Mesenchymal stem cell (in vitro differentiated cells and primary cell): ENCODE measurements around the gene RPRD2.

ENCODE experiments used
- DNase-seq: peaks from one replicate; pipeline ENCODE4 v3.0.0-alpha.2; 2013
- H2AFZ ChIP-seq: one replicate; pipeline ENCODE4 v1.6.1; 2013; ENCODE audit warnings: low read depth, mild to moderate bottlenecking, control low read depth, inconsistent platforms, low read length, moderate library complexity
- H2AK5ac ChIP-seq: 2 replicates; pipeline ENCODE4 v1.6.1; 2013; ENCODE audit warnings: low read length, moderate library complexity, mild to moderate bottlenecking, inconsistent platforms; ENCODE audit not compliant: severe bottlenecking
- H2BK120ac ChIP-seq: one replicate; pipeline ENCODE4 v1.6.1; 2013; ENCODE audit warnings: low read depth, mild to moderate bottlenecking, inconsistent platforms, low read length, moderate library complexity
- H2BK12ac ChIP-seq, 2 experiments: one replicate each; pipeline ENCODE4 v1.6.1; 2013; ENCODE audit warnings: inconsistent platforms in 2 of 2, low read length in 2 of 2, mild to moderate bottlenecking in 2 of 2, moderate library complexity in 2 of 2, control low read depth in 1 of 2
- H2BK15ac ChIP-seq: one replicate; pipeline ENCODE4 v1.6.1; 2013; ENCODE audit warnings: mild to moderate bottlenecking, low read depth, inconsistent platforms; ENCODE audit not compliant: poor library complexity, severe bottlenecking
- H2BK5ac ChIP-seq: 2 replicates; pipeline ENCODE4 v1.6.1; 2013; ENCODE audit warnings: low read depth, mild to moderate bottlenecking, low read length, control low read depth, inconsistent platforms; ENCODE audit not compliant: poor library complexity, severe bottlenecking
- H3K14ac ChIP-seq, 2 experiments: one replicate each; pipeline ENCODE4 v1.6.1; 2013; ENCODE audit warnings: inconsistent platforms in 2 of 2, low read length in 2 of 2, control low read depth in 1 of 2, mild to moderate bottlenecking in 1 of 2, moderate library complexity in 1 of 2
- H3K18ac ChIP-seq, 2 experiments: one replicate each; pipeline ENCODE4 v1.6.1; 2013; ENCODE audit warnings: inconsistent platforms in 2 of 2, low read length in 2 of 2, control low read depth in 1 of 2, low read depth in 1 of 2, mild to moderate bottlenecking in 1 of 2
- H3K23ac ChIP-seq, 2 experiments: one replicate each; pipeline ENCODE4 v1.6.1; 2013; ENCODE audit warnings: inconsistent platforms in 2 of 2, low read length in 2 of 2, mild to moderate bottlenecking in 2 of 2, moderate library complexity in 2 of 2, control low read depth in 1 of 2
- H3K27ac ChIP-seq: 2 replicates; pipeline ENCODE4 v1.5.1; 2013; ENCODE audit warnings: mild to moderate bottlenecking, moderate library complexity, low read length, control low read depth, inconsistent platforms; ENCODE audit not compliant: poor library complexity, severe bottlenecking
- H3K27me3 ChIP-seq, 2 experiments: 2 replicates each; pipeline versions ENCODE4 v1.6.1 to v1.7.0; 2013; ENCODE audit warnings: low read length in 2 of 2, mild to moderate bottlenecking in 2 of 2, moderate library complexity in 2 of 2, control low read depth in 1 of 2, inconsistent platforms in 1 of 2; ENCODE audit not compliant: control insufficient read depth in 1 of 2, insufficient read depth in 1 of 2
- H3K36me3 ChIP-seq, 2 experiments: 2 replicates each; pipeline versions ENCODE4 v1.6.1 to v1.7.0; 2013; ENCODE audit warnings: low read length in 2 of 2, control low read depth in 1 of 2, inconsistent platforms in 1 of 2, low read depth in 1 of 2, mild to moderate bottlenecking in 1 of 2; ENCODE audit not compliant: insufficient read depth in 2 of 2, control insufficient read depth in 1 of 2
- H3K4ac ChIP-seq, 2 experiments: one replicate each; pipeline ENCODE4 v1.6.1; 2013; ENCODE audit warnings: inconsistent platforms in 2 of 2, low read length in 2 of 2, mild to moderate bottlenecking in 2 of 2, moderate library complexity in 2 of 2, control low read depth in 1 of 2, low read depth in 1 of 2
- H3K4me1 ChIP-seq: 2 replicates; pipeline ENCODE4 v1.6.1; 2013; ENCODE audit warnings: low read depth, low read length, control low read depth; ENCODE audit not compliant: control insufficient read depth, insufficient read depth
- H3K4me2 ChIP-seq: 2 replicates; pipeline ENCODE4 v1.6.1; 2013; ENCODE audit warnings: low read length, mild to moderate bottlenecking, inconsistent platforms; ENCODE audit not compliant: poor library complexity, severe bottlenecking
- H3K4me3 ChIP-seq, 2 experiments: 2 replicates each; pipeline versions ENCODE4 v1.5.1 to v1.7.0; 2013; ENCODE audit warnings: low read length in 2 of 2, mild to moderate bottlenecking in 2 of 2, control low read depth in 1 of 2, low read depth in 1 of 2; ENCODE audit not compliant: insufficient read depth in 1 of 2
- H3K79me1 ChIP-seq: replicated peaks from 2 replicates; pipeline ENCODE4 v1.6.1; 2013; ENCODE audit warnings: mild to moderate bottlenecking, control low read depth, low read length, inconsistent platforms; ENCODE audit not compliant: poor library complexity, severe bottlenecking
- H3K9ac ChIP-seq: 2 replicates; pipeline ENCODE4 v1.7.0; 2013; ENCODE audit warnings: mild to moderate bottlenecking, low read length, moderate library complexity
- H3K9me3 ChIP-seq: 2 replicates; pipeline ENCODE4 v1.7.0; 2013; ENCODE audit warnings: mild to moderate bottlenecking, low read length; ENCODE audit not compliant: control insufficient read depth
- H4K8ac ChIP-seq: one replicate; pipeline ENCODE4 v1.6.1; 2013; ENCODE audit warnings: inconsistent platforms, mild to moderate bottlenecking, low read length, moderate library complexity
- H4K91ac ChIP-seq: one replicate; pipeline ENCODE4 v1.6.1; 2013; ENCODE audit warnings: mild to moderate bottlenecking, low read length, inconsistent platforms
- WGBS: methylation state at CpG from one replicate; pipeline ENCODE4 v1.1.7; 2013; ENCODE audit warnings: mixed read lengths; 5-methylcytosine and 5-hydroxymethylcytosine counted together

Gene RPRD2

DNA sequence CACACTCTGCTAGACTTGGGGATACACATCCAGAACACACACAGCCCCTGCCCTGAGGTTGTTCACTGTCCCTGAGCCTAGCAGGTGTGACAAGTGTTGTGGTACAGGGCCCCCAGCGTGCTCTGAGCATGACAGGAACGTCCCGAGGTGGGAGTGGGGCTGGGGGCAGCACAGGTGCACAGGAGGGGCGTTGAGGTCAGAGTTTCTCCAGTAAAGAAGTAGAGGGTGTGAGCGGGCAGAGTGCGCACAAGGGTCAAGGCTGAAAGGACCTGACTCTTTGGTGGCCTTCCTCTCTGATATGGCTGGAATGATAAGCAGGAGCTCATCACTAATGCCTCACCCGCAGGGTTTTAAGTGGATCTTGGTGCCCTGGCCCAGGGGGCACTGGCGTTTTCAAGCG, 150.3 kb downstream of the RPRD2 start:
- no peak overlapping the region for H3K23ac ChIP-seq

DNA sequence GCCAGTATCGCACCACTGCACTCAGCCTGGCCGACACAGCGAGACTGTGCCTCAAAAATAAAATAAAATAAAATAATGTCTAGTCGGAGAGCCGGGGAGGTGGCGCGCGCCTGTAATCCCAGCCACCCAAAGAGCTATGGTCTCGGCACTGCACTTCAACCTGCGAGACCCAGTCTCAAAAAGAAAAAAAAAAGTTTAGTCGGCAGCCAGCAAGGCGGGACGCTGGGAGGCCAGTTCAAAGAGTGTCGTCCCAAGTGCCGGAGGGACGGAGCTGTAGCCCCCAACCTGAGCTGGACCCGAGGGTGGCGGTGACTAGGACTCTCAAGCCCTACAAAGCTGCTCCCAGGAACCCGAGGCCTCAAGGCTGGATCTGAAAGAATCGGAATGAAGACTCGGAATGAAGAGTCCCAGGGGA, 151.0 kb downstream of the RPRD2 start:
- Histone ChIP-seq H3K79me1 (no peaks in the 10 kb centered on the region), H3K4me2 (peak overlapping the region; percentile 94), H3K36me3 (peaks cover 19 to 37% of the 10 kb centered on the region in 2 experiments), H2BK15ac (peak overlapping the region; percentile 89), H2BK120ac (peak overlapping the region; percentile 73), H3K27ac (peak overlapping the region; percentile 51), H3K9ac (peak overlapping the region; percentile 79), H2AFZ (peak overlapping the region; percentile 83), H3K4ac (peak overlapping the region; percentile 46 to 91), H3K14ac (peak overlapping the region in 1 of 2 experiments; percentile 79), H4K8ac (peak overlapping the region; percentile 52), H3K18ac (peak overlapping the region; percentile 81 to 92), H3K9me3 (no peaks in the 10 kb centered on the region), H4K91ac (no peak overlapping the region), H3K27me3 (no peaks in the 10 kb centered on the region), H3K4me1 (peaks cover 10% of the 10 kb centered on the region), H2BK12ac (peak overlapping the region; percentile 59 to 97), H2BK5ac (no peak overlapping the region), H2AK5ac (no peak overlapping the region), H3K23ac (no peak overlapping the region), H3K4me3 (peak overlapping the region; percentile 52 to 82)
- DNase-seq, result no peak
- 36% methylated on average over 21 of the region's 21 CpGs for WGBS

More for the DNA sequence above, 150.3 kb downstream of the RPRD2 start:
- Histone ChIP-seq H3K4me3 (no peak overlapping the region), H2AFZ (no peak overlapping the region), H2BK5ac (no peak overlapping the region), H3K14ac (no peak overlapping the region), H3K18ac (no peak overlapping the region), H2BK12ac (peak overlapping the region in 1 of 2 experiments; percentile 45), H3K27me3 (no peaks in the 10 kb centered on the region), H3K4ac (no peak overlapping the region), H3K79me1 (no peaks in the 10 kb centered on the region), H2AK5ac (no peak overlapping the region), H3K4me1 (peaks cover 10% of the 10 kb centered on the region), H3K9me3 (no peaks in the 10 kb centered on the region), H4K8ac (peak overlapping the region; percentile 61), H3K4me2 (no peak overlapping the region), H2BK120ac (no peak overlapping the region), H3K36me3 (peaks cover 24 to 41% of the 10 kb centered on the region in 2 experiments), H2BK15ac (no peak overlapping the region), H3K9ac (no peak overlapping the region), H3K27ac (no peak overlapping the region), H4K91ac (no peak overlapping the region)
- WGBS, result 96% methylated on average over 9 of the region's 9 CpGs
- DNase-seq, result no peak

DNA sequence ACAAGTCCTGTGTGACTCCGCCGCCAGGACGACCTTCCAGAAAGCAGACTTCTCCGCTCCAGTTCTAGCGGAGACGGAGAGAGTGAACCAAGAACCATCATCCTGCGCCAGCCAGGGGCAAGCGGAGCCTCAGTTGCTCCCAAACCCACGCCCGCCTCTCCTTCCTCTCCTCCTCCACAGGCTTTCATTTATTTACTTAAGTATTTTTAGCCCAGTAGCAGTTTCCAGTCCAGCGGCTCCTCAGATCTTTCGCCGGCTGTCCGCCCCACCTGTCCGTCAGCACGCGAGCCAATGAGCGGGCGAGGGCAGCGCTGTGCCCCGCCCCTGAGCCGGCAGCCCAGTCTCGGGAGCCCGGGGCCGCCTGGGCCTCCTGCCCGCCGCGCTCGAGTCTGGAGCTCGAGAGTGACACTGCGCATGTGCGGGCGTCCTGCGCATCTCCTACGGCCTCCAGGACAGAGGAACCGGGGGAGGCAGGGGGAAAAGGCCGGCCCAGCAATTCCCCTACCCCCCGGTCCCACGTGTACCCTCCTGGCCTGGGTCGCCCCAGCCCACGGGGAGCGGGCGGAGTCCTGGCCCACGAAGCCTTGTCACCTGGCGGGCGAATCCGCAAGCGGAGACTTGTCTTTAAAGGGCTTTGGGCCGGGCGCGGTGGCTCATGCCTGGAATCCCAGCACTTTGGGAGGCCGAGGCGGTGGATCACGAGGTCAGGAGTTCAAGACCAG, 151.5 kb downstream of the RPRD2 start, which contains the start of gene FALEC:
FALEC (plus strand) TSS at position 425 of the 722 bp plus-strand sequence.
- H3K27ac ChIP-seq, result peak within 1 kb of the TSS; percentile 51
- no peaks in the 10 kb centered on the region for H3K9me3 ChIP-seq
- 2% methylated on average over 49 of the region's 54 CpGs for WGBS
- peak within 1 kb of the TSS; percentile 79 for H3K9ac ChIP-seq
- H2BK15ac ChIP-seq, result peak within 1 kb of the TSS; percentile 89
- peak within 1 kb of the TSS; percentile 70 to 82 for H3K4me3 ChIP-seq
- DNase-seq, result peak; percentile 97
- peaks cover 19 to 31% of the 10 kb centered on the region in 2 experiments for H3K36me3 ChIP-seq
- H3K23ac ChIP-seq, result peak within 1 kb of the TSS in 1 of 2 experiments; percentile 64
- H3K79me1 ChIP-seq, result no peaks in the 10 kb centered on the region
- peak within 1 kb of the TSS; percentile 95 for H3K4me2 ChIP-seq
- H3K18ac ChIP-seq, result peak within 1 kb of the TSS; percentile 92 to 94
- H2AK5ac ChIP-seq, result no peak within 1 kb of the TSS
- peak within 1 kb of the TSS in 1 of 2 experiments; percentile 94 for H3K14ac ChIP-seq
- H2BK120ac ChIP-seq, result peak within 1 kb of the TSS; percentile 73
- peak within 1 kb of the TSS; percentile 46 to 97 for H3K4ac ChIP-seq
- peaks cover 10% of the 10 kb centered on the region for H3K4me1 ChIP-seq
- peak within 1 kb of the TSS; percentile 97 for H4K8ac ChIP-seq
- H3K27me3 ChIP-seq, result no peaks in the 10 kb centered on the region
- H2AFZ ChIP-seq, result peak within 1 kb of the TSS; percentile 83
- peak within 1 kb of the TSS; percentile 97 for H4K91ac ChIP-seq
- H2BK5ac ChIP-seq, result no peak within 1 kb of the TSS
- peak within 1 kb of the TSS; percentile 59 to 97 for H2BK12ac ChIP-seq

DNA sequence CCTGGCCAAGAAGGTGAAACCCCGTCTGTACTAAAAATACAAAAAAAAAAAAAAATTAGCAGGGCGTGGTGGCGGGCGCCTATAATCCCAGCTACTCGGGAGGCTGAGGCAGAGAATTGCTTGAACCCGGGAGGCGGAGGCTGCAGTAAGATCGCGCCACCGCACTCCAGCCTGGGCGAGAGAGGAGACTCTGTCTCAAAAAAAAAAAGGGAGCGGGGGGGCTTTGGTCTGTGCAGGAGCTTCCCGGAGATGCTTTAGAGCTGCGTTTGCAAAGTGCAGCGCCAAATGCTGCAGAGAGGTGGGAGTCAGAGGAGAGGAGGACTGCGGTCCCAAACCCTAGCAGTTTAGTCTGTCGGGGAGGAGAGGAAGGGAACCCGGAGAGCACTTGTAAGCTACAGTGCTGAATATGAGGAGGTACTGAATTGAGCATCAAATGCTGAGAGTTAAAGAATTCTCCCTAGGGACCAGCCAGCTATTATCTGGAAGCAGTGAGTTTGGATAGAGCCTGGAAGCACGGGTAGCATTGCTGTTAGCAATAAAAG, 152.2 kb downstream of the RPRD2 start:
- H2AK5ac ChIP-seq, result no peak overlapping the region
- H3K9ac ChIP-seq, result peak overlapping the region; percentile 79
- no peak overlapping the region for H4K91ac ChIP-seq
- no peak overlapping the region for H2BK5ac ChIP-seq
- no peak overlapping the region for H4K8ac ChIP-seq
- no peak overlapping the region for H2BK12ac ChIP-seq
- DNase-seq, result peak; percentile 50
- H3K14ac ChIP-seq, result no peak overlapping the region
- H2BK15ac ChIP-seq, result no peak overlapping the region
- H2BK120ac ChIP-seq, result no peak overlapping the region
- H3K23ac ChIP-seq, result no peak overlapping the region
- H3K79me1 ChIP-seq, result no peaks in the 10 kb centered on the region
- H3K27ac ChIP-seq, result no peak overlapping the region
- H3K27me3 ChIP-seq, result no peaks in the 10 kb centered on the region
- H3K18ac ChIP-seq, result peak overlapping the region in 1 of 2 experiments; percentile 73
- peak overlapping the region in 1 of 2 experiments; percentile 54 for H3K4ac ChIP-seq
- no peak overlapping the region for H2AFZ ChIP-seq
- 9% methylated on average over 18 of the region's 19 CpGs for WGBS
- peaks cover 10% of the 10 kb centered on the region for H3K4me1 ChIP-seq
- H3K4me3 ChIP-seq, result peak overlapping the region; percentile 37 to 82
- peak overlapping the region; percentile 62 for H3K4me2 ChIP-seq
- H3K9me3 ChIP-seq, result no peaks in the 10 kb centered on the region
- peaks cover 15 to 25% of the 10 kb centered on the region in 2 experiments for H3K36me3 ChIP-seq
